GM18505 (cell line): ENCODE results near the gene MAP4.

ENCODE experiments used
- ATAC-seq: cut with Tn5 transposase; IDR thresholded peaks from one replicate; pipeline ENCODE4 v1.9.1; 2021; ENCODE audit not compliant: unreplicated experiment
- POLR2A ChIP-seq: IDR thresholded peaks from 4 replicates; pipeline ENCODE4 v1.6.1; 2011; ENCODE audit warnings: borderline replicate concordance; ENCODE audit not compliant: insufficient read depth, insufficient read length; ENCODE audit errors: extremely low read depth

Gene MAP4

DNA sequence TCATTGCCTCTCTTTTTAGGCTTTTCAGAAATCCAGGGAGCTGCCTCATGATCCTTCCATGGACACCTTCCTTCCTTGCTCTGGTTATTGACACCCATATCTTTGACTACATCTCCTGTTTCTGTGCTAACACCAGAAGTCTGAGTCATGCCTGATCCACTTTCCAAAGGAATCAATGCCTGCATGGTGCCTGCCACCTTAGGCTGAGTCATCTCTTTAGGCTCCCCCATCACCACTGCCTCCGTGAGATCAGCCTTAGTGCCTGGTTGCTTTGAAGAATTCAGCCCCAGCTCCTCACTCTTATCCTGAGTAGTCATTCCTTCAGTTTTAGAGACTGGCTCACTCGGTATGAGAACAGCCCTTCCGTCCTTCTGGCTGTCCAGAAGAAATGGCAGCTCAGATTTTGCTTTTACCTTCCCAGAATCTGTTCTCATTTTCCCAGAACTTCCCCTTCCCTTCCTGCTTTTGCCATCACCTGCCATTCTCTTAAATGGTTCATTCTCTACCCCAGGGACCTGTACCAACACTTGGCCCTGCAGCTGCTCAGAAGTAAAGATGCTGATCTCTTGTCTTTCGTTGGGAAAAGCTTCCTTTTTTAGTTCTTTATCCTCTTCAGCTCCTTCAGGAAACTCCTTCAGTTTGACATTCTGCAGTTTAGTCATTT is 105.3 kb downstream of the MAP4 start:
- ATAC-seq: no peak
- no peak for TF ChIP-seq POLR2A

DNA sequence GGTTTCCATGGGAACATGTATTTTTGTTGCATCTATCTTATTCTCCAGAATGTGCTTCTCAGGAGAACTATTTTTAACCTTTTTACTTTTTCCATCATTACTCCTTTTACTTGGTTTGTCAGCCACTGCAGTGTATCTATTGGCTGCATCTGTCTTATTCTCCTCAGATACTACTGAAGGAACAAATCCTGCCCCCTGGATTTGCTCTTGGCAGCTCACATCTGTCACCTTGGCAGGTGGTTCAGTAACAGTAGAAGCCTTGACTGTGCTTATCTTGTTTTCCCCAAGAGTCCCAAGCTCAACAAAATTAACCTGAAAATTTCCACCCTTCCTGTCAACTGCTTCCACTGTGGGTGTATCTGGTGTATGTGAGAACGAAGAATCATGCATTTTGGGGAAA is 106.0 kb downstream of the MAP4 start:
- ATAC-seq: no peak
- TF ChIP-seq POLR2A: no peak

DNA sequence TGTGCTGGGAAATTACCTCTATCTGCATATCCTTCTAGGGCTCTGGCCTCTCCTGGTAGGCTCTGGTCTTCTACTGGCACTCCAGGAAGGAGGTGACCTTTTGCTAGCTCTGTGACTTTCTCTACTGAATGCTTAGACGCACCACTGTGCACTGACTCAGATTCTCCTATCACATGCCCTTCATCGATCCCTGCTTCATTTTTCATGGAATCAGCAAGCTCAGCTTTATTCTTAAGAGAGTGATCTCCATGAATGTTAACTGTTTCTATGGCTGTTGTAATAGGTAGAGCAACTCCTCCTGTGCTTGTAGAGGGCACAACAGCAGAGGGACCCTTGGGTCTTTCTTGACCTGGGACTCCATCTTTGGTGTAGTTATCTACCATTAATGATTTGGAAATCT is 106.6 kb downstream of the MAP4 start:
- ATAC-seq: no peak
- no peak for TF ChIP-seq POLR2A

DNA sequence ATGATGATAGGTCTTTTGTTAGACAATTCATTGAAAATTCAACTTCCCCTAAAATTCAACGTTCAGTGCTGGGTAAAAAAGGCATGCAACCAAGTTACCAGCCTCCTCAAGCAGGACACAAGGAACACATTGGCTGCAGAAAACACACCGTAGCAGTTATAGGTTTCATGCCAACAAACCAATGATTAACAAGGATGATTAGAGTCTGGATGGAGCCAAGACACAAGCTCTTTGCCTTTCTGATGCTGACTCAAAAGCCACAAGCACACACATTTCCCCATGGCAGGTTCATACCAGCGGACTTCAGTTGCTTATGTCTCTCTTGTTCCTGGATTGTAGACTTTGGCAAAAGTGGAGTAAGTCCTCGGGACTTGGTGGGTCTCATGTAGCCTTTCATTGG is 107.5 kb downstream of the MAP4 start:
- TF ChIP-seq POLR2A: no peak
- ATAC-seq: no peak

- no peak for TF ChIP-seq POLR2A
- no peak for ATAC-seq
These were observed 108.4 kb downstream of the MAP4 start for GRCh38 chr3:47907784-47908183.

GRCh38 chr3:47902746-47903145 is 113.5 kb downstream of the MAP4 start:
- no peak for ATAC-seq
- no peak for TF ChIP-seq POLR2A

DNA sequence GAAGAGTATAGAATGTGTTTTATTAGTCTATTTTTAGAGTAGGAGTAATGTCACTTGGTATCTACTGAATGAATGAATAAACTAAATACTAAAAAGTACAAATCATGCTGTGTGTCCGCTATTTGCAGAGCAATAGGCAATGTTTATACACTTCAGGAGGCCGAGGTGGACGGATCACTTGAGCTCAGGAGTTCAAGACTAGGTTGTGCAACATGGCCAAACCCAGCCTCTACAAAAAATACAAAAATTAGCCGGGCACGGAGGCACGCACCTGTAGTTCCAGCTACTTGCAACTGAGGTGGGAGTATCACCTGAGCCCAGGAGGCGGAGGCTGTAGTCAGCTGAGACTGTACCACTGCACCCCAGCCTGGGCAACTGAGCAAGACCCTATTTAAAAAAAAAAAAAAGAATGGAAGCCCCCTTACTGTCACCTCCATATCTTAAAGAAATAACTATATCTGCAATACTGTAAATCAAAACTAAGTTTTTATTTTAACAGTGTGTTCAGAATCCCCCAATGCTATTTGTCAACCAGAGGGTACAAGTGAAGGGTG is 114.9 kb downstream of the MAP4 start:
- no peak for TF ChIP-seq POLR2A
- ATAC-seq: no peak

- no peak for TF ChIP-seq POLR2A
- no peak for ATAC-seq
These were observed 116.6 kb downstream of the MAP4 start for GRCh38 chr3:47899495-47900108.

- ATAC-seq: no peak
- TF ChIP-seq POLR2A: no peak
These were observed 118.3 kb downstream of the MAP4 start for GRCh38 chr3:47897954-47898353.

GRCh38 chr3:47896736-47897135 is 119.5 kb downstream of the MAP4 start:
- TF ChIP-seq POLR2A: no peak
- no peak for ATAC-seq

DNA sequence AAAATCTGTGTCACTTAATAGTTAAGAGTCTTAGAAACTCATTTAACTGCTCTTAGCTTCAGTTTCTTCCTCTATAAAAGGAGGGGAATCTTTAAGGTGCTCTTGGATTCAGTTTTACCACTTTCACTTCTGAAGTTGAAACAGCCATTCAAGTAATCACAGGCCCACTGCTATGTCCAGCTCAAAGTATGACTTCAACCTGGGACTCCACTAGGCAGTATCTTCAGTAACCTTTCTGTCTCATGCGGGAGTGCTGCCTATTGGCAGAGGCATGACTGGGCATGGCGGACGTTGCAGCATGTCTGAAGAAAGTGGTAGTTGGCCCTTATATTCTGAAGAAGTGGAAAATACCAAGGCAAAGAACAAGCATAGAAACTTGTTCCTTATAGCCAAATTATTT is 121.0 kb downstream of the MAP4 start:
- ATAC-seq: no peak
- no peak for TF ChIP-seq POLR2A

GRCh38 chr3:47892286-47893040 is 123.8 kb downstream of the MAP4 start:
- ATAC-seq: no peak
- no peak for TF ChIP-seq POLR2A

- TF ChIP-seq POLR2A: no peak
- no peak for ATAC-seq
These were observed 124.6 kb downstream of the MAP4 start for GRCh38 chr3:47891613-47892005.

- ATAC-seq: no peak
- TF ChIP-seq POLR2A: no peak
These were observed 125.2 kb downstream of the MAP4 start for GRCh38 chr3:47890828-47891612.
